Tibial artery (tissue), 4 donors: ENCODE data around the gene ABCA2.

Experiments used
- DNase-seq, 2 donors: peaks; one replicate each; pipeline ENCODE4 v3.0.0-alpha.2; 2019
- H3K27ac ChIP-seq, 2 donors: fragments of 200-600 bp; sonication (generic) in 1 of 2; 1 replicate in 1 of 2; 2 replicates in 1 of 2; pipeline ENCODE4 v1.5.1; 2018 to 2019; ENCODE audit warnings: mild to moderate bottlenecking in 1 of 2
- H3K27me3 ChIP-seq, 2 donors: fragments of 200-600 bp; sonication (generic) in 1 of 2; one replicate each; pipeline versions ENCODE4 v1.5.1 to v1.6.0; 2016 to 2019
- H3K36me3 ChIP-seq, 3 donors: fragments of 200-600 bp; sonication (generic) in 2 of 3; one replicate each; pipeline ENCODE4 v1.5.1; 2016 to 2019; ENCODE audit warnings: mild to moderate bottlenecking in 2 of 3
- H3K4me1 ChIP-seq, 4 donors: fragments of 200-600 bp; sonication (generic) in 2 of 4; 1 replicate in 3 of 4; 2 replicates in 1 of 4; pipeline ENCODE4 v1.5.1; 2016 to 2019
- H3K4me3 ChIP-seq, 2 donors: fragments of 200-600 bp; sonication (generic) in 1 of 2; 1 replicate in 1 of 2; 2 replicates in 1 of 2; pipeline ENCODE4 v1.5.1; 2018 to 2019; ENCODE audit warnings: mild to moderate bottlenecking in 2 of 2
- H3K9me3 ChIP-seq, 3 donors: fragments of 200-600 bp; sonication (generic) in 1 of 3; one replicate each; pipeline ENCODE4 v1.5.1; 2016 to 2019
- CTCF ChIP-seq, 2 experiments: fragments of 200-600 bp in 1 of 2; fragments of 450-650 bp in 1 of 2; IDR thresholded peaks; one replicate each; pipeline ENCODE4 v1.5.1; 2017 to 2019; ENCODE audit warnings: antibody characterized with exemption in 2 of 2, mild to moderate bottlenecking in 1 of 2, moderate library complexity in 1 of 2
- intact Hi-C: fragments of 100-400 bp; cut with DNase I; formaldehyde crosslinking; loops from one replicate; pipeline ENCODE4 v1.15.0; 2023; ENCODE audit warnings: low total_unique reads

Gene ABCA2

GRCh38 chr9:137039611-137040366 is 11.8 kb upstream of the ABCA2 start:
- Histone ChIP-seq H3K4me3 (no peak overlapping the region), H3K9me3 (no peaks in the 10 kb centered on the region), H3K4me1 (peaks cover 0 to 26% (median 13%) of the 10 kb centered on the region in 4 donors), H3K27me3 (peaks cover 0 to 15% of the 10 kb centered on the region in 2 donors), H3K27ac (no peak overlapping the region), H3K36me3 (peaks cover 5 to 41% (median 22%) of the 10 kb centered on the region in 3 donors)
- TF ChIP-seq CTCF (IDR thresholded peaks at IDR 0.05) = no peak
- intact Hi-C loops = loop anchor here (5.0 kb wide), 1 partner anchor 38 kb away; the partner anchor contains the start of gene UAP1L1
- DNase-seq = no peak

GRCh38 chr9:137038916-137039315 is 10.9 kb upstream of the ABCA2 start:
- no peak for DNase-seq
- Histone ChIP-seq H3K4me1 (peaks cover 0 to 22% (median 7%) of the 10 kb centered on the region in 4 donors), H3K27me3 (peaks cover 0 to 18% of the 10 kb centered on the region in 2 donors), H3K36me3 (peaks cover 5 to 41% (median 22%) of the 10 kb centered on the region in 3 donors), H3K4me3 (no peak overlapping the region), H3K9me3 (no peaks in the 10 kb centered on the region), H3K27ac (no peak overlapping the region)
- intact Hi-C loops = no loop called here
- TF ChIP-seq CTCF (IDR thresholded peaks at IDR 0.05) = no peak

GRCh38 chr9:137037483-137037882 is 9.4 kb upstream of the ABCA2 start:
- intact Hi-C loops = loop anchor here (2.0 kb wide), 1 partner anchor 251 kb away; no protein-coding TSS in a partner anchor
- peaks cover 5 to 41% (median 22%) of the 10 kb centered on the region in 3 donors for H3K36me3 ChIP-seq
- H3K27ac ChIP-seq = no peak overlapping the region
- H3K9me3 ChIP-seq = no peaks in the 10 kb centered on the region
- no peak overlapping the region for H3K4me3 ChIP-seq
- DNase-seq = no peak
- H3K4me1 ChIP-seq = peaks cover 0 to 15% (median 7%) of the 10 kb centered on the region in 4 donors
- TF ChIP-seq CTCF (IDR thresholded peaks at IDR 0.05) = no peak
- peaks cover 0 to 18% of the 10 kb centered on the region in 2 donors for H3K27me3 ChIP-seq

GRCh38 chr9:137037035-137037434 is 9.0 kb upstream of the ABCA2 start:
- H3K4me1 ChIP-seq = peaks cover 0 to 15% (median 7%) of the 10 kb centered on the region in 4 donors

GRCh38 chr9:137035937-137036336 is 7.9 kb upstream of the ABCA2 start:
- intact Hi-C loops = loop anchor here (2.0 kb wide), 1 partner anchor 249 kb away; no protein-coding TSS in a partner anchor
- Histone ChIP-seq H3K27me3 (peaks cover 0 to 18% of the 10 kb centered on the region in 2 donors), H3K27ac (no peak overlapping the region), H3K4me3 (no peak overlapping the region), H3K36me3 (peaks cover 5 to 39% (median 18%) of the 10 kb centered on the region in 3 donors), H3K9me3 (no peaks in the 10 kb centered on the region), H3K4me1 (peaks cover 0 to 15% (median 7%) of the 10 kb centered on the region in 4 donors)
- no peak for DNase-seq
- no peak for TF ChIP-seq CTCF (IDR thresholded peaks at IDR 0.05)

More at GRCh38 chr9:137037035-137037434, 9.0 kb upstream of the ABCA2 start:
- no peak overlapping the region for H3K4me3 ChIP-seq
- peaks cover 5 to 41% (median 20%) of the 10 kb centered on the region in 3 donors for H3K36me3 ChIP-seq
- TF ChIP-seq CTCF (IDR thresholded peaks at IDR 0.05) = no peak
- peaks cover 0 to 18% of the 10 kb centered on the region in 2 donors for H3K27me3 ChIP-seq
- no peaks in the 10 kb centered on the region for H3K9me3 ChIP-seq
- no peak for DNase-seq
- no peak overlapping the region for H3K27ac ChIP-seq
- intact Hi-C loops = loop anchor here (2.0 kb wide), 1 partner anchor 250 kb away; no protein-coding TSS in a partner anchor
